Measurements from ENCODE around the gene COL1A1.

Gene COL1A1

GRCh38 chr17:50191359-50192143 lies 9.9 kb downstream of the COL1A1 start:
- ATAC-seq, result no peak
- TF ChIP-seq SNAI2 (CRISPR knock-in tag; IDR thresholded peaks at IDR 0.05), result no peak
- TF ChIP-seq PATZ1 (CRISPR knock-in tag; IDR thresholded peaks at IDR 0.05; ENCODE audit: borderline replicate concordance), result no peak
- TF ChIP-seq, protein P1, sequence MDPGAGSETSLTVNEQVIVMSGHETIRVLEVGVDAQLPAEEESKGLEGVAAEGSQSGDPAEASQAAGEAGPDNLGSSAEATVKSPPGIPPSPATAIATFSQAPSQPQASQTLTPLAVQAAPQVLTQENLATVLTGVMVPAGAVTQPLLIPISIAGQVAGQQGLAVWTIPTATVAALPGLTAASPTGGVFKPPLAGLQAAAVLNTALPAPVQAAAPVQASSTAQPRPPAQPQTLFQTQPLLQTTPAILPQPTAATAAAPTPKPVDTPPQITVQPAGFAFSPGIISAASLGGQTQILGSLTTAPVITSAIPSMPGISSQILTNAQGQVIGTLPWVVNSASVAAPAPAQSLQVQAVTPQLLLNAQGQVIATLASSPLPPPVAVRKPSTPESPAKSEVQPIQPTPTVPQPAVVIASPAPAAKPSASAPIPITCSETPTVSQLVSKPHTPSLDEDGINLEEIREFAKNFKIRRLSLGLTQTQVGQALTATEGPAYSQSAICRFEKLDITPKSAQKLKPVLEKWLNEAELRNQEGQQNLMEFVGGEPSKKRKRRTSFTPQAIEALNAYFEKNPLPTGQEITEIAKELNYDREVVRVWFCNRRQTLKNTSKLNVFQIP (CRISPR knock-in tag; IDR thresholded peaks at IDR 0.05; ENCODE audit: borderline replicate concordance, low read depth), result no peak
- no peak for TF ChIP-seq ESRRG (CRISPR knock-in tag; IDR thresholded peaks at IDR 0.05)
- TF ChIP-seq TOX (CRISPR knock-in tag; IDR thresholded peaks at IDR 0.05; ENCODE audit: borderline replicate concordance), result no peak
- TF ChIP-seq PPARA (CRISPR knock-in tag; IDR thresholded peaks at IDR 0.05; ENCODE audit: borderline replicate concordance), result no peak
- TF ChIP-seq, protein P2, sequence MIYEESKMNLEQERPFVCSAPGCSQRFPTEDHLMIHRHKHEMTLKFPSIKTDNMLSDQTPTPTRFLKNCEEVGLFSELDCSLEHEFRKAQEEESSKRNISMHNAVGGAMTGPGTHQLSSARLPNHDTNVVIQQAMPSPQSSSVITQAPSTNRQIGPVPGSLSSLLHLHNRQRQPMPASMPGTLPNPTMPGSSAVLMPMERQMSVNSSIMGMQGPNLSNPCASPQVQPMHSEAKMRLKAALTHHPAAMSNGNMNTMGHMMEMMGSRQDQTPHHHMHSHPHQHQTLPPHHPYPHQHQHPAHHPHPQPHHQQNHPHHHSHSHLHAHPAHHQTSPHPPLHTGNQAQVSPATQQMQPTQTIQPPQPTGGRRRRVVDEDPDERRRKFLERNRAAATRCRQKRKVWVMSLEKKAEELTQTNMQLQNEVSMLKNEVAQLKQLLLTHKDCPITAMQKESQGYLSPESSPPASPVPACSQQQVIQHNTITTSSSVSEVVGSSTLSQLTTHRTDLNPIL (CRISPR knock-in tag; IDR thresholded peaks at IDR 0.05; ENCODE audit: low read depth), result no peak
- no peak for TF ChIP-seq ZNF70 (CRISPR knock-in tag; IDR thresholded peaks at IDR 0.05)
- TF ChIP-seq ARNTL (CRISPR knock-in tag; IDR thresholded peaks at IDR 0.05; ENCODE audit: borderline replicate concordance, low read depth), result no peak
- no peak for TF ChIP-seq TCF4 (CRISPR knock-in tag; IDR thresholded peaks at IDR 0.05; ENCODE audit: borderline replicate concordance)
- TF ChIP-seq ZFP3 (CRISPR knock-in tag; IDR thresholded peaks at IDR 0.05), result no peak
- TF ChIP-seq ISL1 (CRISPR knock-in tag; IDR thresholded peaks at IDR 0.05), result no peak
- TF ChIP-seq BACH2 (CRISPR knock-in tag; IDR thresholded peaks at IDR 0.05; ENCODE audit: borderline replicate concordance), result no peak
- TF ChIP-seq ZFP30 (CRISPR knock-in tag; IDR thresholded peaks at IDR 0.05), result no peak
- no peak for TF ChIP-seq ZNF565 (CRISPR knock-in tag; conservative IDR thresholded peaks at IDR 0.05; ENCODE audit: low read depth)
- no peak for TF ChIP-seq ZNF8 (CRISPR knock-in tag; IDR thresholded peaks at IDR 0.05)
- no peak for TF ChIP-seq GLIS3 (CRISPR knock-in tag; IDR thresholded peaks at IDR 0.05)
- no peak for TF ChIP-seq ZC3H10 (CRISPR knock-in tag; IDR thresholded peaks at IDR 0.05)
- no peak for TF ChIP-seq RARB (CRISPR knock-in tag; IDR thresholded peaks at IDR 0.05)

- ATAC-seq, result no peak
These were observed 10.7 kb downstream of the COL1A1 start for GRCh38 chr17:50190603-50191358.

More at GRCh38 chr17:50190603-50191358, 10.7 kb downstream of the COL1A1 start:
- TF ChIP-seq, protein P3, sequence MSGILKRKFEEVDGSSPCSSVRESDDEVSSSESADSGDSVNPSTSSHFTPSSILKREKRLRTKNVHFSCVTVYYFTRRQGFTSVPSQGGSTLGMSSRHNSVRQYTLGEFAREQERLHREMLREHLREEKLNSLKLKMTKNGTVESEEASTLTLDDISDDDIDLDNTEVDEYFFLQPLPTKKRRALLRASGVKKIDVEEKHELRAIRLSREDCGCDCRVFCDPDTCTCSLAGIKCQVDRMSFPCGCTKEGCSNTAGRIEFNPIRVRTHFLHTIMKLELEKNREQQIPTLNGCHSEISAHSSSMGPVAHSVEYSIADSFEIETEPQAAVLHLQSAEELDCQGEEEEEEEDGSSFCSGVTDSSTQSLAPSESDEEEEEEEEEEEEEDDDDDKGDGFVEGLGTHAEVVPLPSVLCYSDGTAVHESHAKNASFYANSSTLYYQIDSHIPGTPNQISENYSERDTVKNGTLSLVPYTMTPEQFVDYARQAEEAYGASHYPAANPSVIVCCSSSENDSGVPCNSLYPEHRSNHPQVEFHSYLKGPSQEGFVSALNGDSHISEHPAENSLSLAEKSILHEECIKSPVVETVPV (CRISPR knock-in tag; IDR thresholded peaks at IDR 0.05), result no peak
- TF ChIP-seq, protein P1 (CRISPR knock-in tag; IDR thresholded peaks at IDR 0.05; ENCODE audit: borderline replicate concordance, low read depth), result no peak
- TF ChIP-seq SNAI2 (CRISPR knock-in tag; IDR thresholded peaks at IDR 0.05) (no peak), GLIS3 (CRISPR knock-in tag; IDR thresholded peaks at IDR 0.05) (no peak), ZNF70 (CRISPR knock-in tag; IDR thresholded peaks at IDR 0.05) (no peak), ISL1 (CRISPR knock-in tag; IDR thresholded peaks at IDR 0.05) (no peak), BACH2 (CRISPR knock-in tag; IDR thresholded peaks at IDR 0.05; ENCODE audit: borderline replicate concordance) (no peak), TCF4 (CRISPR knock-in tag; IDR thresholded peaks at IDR 0.05; ENCODE audit: borderline replicate concordance) (no peak), PATZ1 (CRISPR knock-in tag; IDR thresholded peaks at IDR 0.05; ENCODE audit: borderline replicate concordance) (no peak)

Measured in SK-N-SH treated with all-trans-retinoic acid at 6 μM for 48 hours (cell line).